IgD-negative memory B cell (primary cell): ENCODE measurements around the gene PDZD4. TPM values are rescaled to one million over a fixed set of nuclear protein-coding genes. Genes with fewer than 3 reads are reported as not detected.

Experiments
- H3K27ac Mint-ChIP-seq, 3 donors: one replicate each; pipeline ENCODE4 v1.8.0; 2020 to 2022; ENCODE audit warnings: mild to moderate bottlenecking in 3 of 3, mixed read lengths in 3 of 3, moderate library complexity in 1 of 3
- H3K27me3 Mint-ChIP-seq: one replicate; pipeline ENCODE4 v1.8.0; 2021; ENCODE audit warnings: mixed read lengths
- H3K36me3 Mint-ChIP-seq: one replicate; pipeline ENCODE4 v1.8.0; 2020; ENCODE audit warnings: mild to moderate bottlenecking, mixed read lengths
- H3K4me1 Mint-ChIP-seq, 3 donors: one replicate each; pipeline ENCODE4 v1.8.0; 2020 to 2022; ENCODE audit warnings: mixed read lengths in 3 of 3, mild to moderate bottlenecking in 1 of 3
- H3K4me3 Mint-ChIP-seq, 4 donors: one replicate each; pipeline ENCODE4 v1.8.0; 2020 to 2022; ENCODE audit warnings: mild to moderate bottlenecking in 4 of 4, mixed read lengths in 4 of 4, moderate library complexity in 3 of 4
- H3K9me3 Mint-ChIP-seq, 3 donors: one replicate each; pipeline ENCODE4 v1.8.0; 2020 to 2021; ENCODE audit warnings: mixed read lengths in 3 of 3, mild to moderate bottlenecking in 1 of 3
- polyA plus RNA-seq: library from polyadenylated mRNA; unstranded; fragments of 300-500 nt; fragmentation: Illumina TruSeq; gene quantifications from one replicate; pipeline ENCODE4 v1.2.3, GENCODE V29; 2021

Gene PDZD4
- polyA plus RNA-seq, 1 donor from 2014 or later, result 0.15 TPM

DNA sequence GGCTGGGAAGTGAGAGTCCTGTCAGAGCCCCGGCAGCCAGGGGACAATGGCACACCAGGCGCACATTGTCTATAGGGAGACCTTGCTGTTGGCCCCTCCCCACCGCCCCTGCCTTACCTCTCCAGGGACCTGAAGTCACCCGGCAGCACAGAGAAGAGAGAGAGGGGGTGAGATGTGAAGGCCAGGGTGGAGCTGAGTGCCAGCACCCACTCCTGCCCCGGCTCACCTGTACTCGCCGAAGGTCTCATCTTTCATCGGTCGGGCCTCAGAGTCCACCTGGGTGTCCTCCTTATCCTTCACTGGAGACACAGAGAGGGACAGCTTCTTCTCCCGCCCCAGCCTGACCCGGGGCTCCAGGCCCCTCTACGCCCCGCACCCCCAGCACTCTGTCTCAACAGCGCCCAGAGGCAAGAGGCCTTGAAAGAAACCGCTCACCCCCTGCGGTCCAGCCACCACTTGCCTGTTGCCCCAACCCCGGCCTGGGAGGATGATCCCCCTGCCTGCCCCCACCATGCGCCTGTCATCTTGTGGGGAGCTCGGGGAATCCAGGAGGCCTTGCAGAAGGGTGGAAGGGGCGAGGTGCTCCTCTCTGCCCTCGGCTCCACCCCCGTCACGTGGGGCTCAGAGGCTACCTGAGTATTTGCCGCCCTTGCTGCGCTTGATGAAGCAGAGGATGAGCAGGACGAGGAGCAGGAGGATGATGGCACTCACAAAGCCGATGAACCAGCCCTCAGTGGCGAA is 33.1 kb upstream of the PDZD4 start:
- Mint-ChIP-seq H3K4me1 (peaks cover 0 to 11% (median 0%) of the 10 kb centered on the region in 3 donors), H3K27me3 (peaks cover 5% of the 10 kb centered on the region), H3K4me3 (no peak overlapping the region), H3K36me3 (no peaks in the 10 kb centered on the region), H3K9me3 (no peaks in the 10 kb centered on the region), H3K27ac (no peak overlapping the region)

DNA sequence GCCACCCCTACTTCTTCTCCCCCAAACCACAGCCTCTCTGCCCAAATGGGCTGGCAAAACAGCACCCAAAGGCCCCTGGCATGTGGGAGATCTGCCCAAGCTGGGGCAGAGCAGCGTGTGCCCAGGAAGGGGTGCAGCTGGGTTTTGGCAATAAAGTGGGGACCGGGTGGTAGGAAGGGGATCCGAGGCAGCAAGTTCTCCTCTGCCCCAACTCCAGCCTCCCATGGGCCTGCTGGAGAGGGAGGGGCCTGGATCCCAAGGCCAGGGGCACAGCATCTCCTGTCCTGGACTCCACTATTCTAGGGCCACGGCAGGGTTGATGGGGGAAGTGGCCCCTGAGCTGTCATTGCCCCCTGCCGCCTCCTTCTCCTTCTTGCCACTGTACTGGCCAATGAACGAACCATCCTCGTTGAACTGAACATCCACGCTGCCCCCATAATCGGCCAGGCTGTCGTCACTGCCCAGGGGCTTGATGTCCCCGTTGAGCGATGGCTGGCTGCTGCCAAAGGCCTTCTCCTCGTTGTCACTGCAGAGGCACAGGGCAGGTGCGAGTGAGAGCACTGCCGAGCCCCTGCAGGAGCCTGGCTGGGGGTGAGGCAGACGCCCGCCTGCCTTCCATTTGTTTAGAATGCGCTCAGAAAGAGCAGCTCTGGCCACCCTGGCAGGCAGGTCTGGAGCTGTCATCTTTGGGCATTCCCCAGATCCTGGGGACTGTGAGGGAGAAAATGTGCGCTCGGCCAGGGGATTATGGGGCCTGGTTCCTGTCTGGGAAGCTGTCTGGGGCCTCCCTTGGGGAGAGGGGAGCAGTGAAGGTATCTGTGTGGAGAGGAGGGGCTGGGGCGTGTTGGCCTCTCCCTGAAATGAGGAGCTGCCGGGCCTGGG is 32.3 kb upstream of the PDZD4 start:
- no peaks in the 10 kb centered on the region for H3K36me3 Mint-ChIP-seq
- H3K4me1 Mint-ChIP-seq, result peaks cover 0 to 12% (median 0%) of the 10 kb centered on the region in 3 donors
- peaks cover 4% of the 10 kb centered on the region for H3K27me3 Mint-ChIP-seq
- H3K4me3 Mint-ChIP-seq, result no peak overlapping the region
- H3K27ac Mint-ChIP-seq, result no peak overlapping the region
- no peaks in the 10 kb centered on the region for H3K9me3 Mint-ChIP-seq

DNA sequence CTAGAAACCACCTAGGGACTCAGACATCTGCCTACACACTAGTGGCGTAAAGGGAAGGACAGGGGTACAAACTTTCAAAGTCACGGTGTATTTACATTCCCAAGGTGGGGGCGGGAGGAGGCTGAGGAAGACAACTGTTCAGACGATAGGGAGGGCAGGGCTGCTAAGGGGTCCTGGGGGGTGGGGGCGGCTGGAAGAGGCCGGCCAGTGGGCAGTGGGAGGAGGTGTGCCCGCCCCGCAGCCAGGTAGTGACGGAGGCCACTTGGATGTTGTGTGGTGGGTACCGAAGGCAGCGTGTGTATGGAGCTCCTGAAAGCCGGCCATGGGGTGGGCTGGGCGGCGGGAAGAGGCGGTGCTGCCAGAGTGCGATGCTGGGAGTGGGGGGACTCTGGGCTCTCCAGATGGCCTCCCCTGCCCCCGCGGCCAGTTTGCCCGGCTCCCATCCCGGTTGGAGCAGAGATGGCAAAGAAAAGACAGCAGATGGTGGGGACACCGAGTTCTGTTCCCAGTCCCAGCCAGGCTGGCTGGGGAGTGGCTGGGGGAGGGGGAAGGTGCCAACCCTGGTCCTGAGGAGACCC is 31.5 kb upstream of the PDZD4 start:
- H3K36me3 Mint-ChIP-seq, result no peaks in the 10 kb centered on the region
- H3K4me1 Mint-ChIP-seq, result peaks cover 0 to 13% (median 0%) of the 10 kb centered on the region in 3 donors
- no peak overlapping the region for H3K27ac Mint-ChIP-seq
- H3K27me3 Mint-ChIP-seq, result peaks cover 5% of the 10 kb centered on the region
- H3K9me3 Mint-ChIP-seq, result no peaks in the 10 kb centered on the region
- no peak overlapping the region for H3K4me3 Mint-ChIP-seq

DNA sequence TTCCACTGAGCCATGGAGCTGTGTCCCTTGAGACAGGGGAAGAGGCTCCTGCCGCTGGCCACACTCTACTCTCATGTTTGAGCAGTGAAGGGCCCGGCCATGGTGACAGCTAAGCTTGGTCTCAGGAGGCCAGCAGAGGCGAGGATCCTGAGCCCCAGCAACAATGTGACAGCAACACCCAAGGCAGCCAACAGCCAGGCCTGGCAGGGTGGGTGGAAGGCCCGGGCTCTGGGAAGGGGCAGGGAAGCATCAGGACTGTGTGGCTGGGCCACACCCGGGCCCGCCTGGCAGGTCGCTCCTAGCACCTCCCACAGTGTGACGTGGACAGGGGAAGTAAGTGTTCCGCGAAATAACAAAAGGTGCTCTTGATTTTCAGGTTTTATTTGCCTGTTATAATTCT is 30.8 kb upstream of the PDZD4 start:
- no peak overlapping the region for H3K27ac Mint-ChIP-seq
- H3K27me3 Mint-ChIP-seq, result peaks cover 7% of the 10 kb centered on the region
- no peaks in the 10 kb centered on the region for H3K36me3 Mint-ChIP-seq
- H3K9me3 Mint-ChIP-seq, result no peaks in the 10 kb centered on the region
- peaks cover 0 to 13% (median 0%) of the 10 kb centered on the region in 3 donors for H3K4me1 Mint-ChIP-seq
- H3K4me3 Mint-ChIP-seq, result no peak overlapping the region

DNA sequence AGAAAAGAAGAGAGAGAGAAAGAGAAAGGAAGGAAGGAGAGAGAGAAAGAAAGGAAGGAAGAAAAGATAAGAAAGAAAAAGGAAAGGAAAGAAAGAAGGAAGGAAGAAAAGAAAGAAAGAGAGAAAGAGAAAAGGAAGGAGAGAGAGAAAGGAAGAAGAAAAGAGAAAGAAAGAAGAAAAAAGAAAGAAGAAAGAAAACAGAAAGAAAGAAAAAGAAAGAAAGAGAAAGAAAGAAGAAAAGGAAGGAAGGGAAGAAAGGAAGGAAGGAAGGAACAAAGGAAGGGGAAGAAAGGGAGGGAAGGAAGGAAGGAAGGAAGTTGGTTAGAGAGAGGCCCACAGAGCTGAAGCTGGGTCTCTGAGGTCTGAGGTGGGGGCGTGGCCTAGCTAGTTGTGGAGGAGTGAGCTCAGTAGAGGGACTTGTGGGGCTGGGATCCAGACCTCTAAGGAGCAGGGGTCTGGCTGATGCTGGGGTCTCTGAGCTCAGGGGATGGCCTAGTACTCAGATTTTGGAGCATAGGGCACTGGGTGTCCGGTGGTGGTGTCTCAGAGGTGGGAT is 27.1 kb upstream of the PDZD4 start:
- Mint-ChIP-seq H3K27me3 (peaks cover 25% of the 10 kb centered on the region), H3K9me3 (no peaks in the 10 kb centered on the region), H3K4me1 (peaks cover 0 to 13% (median 0%) of the 10 kb centered on the region in 3 donors), H3K27ac (no peak overlapping the region), H3K36me3 (no peaks in the 10 kb centered on the region), H3K4me3 (no peak overlapping the region)

DNA sequence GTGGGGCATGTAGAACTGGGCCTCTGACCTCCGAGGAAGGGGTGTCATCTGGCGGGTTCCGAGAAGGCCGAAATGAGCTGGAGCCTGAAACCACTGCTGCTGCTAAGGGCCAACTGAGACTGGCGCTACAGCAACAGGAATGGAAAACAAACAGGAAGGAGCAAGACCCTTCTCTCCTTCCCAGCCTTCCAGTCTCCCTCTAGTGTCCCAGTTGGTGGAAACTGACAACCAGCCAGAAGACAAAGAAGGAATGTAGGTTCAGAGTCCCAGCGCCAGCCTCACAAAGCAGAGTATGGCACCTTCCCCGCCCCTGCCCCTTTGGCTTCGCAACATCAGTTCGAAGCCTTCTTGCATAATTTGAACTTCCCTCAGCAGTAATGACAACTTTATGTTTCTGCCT is 24.4 kb upstream of the PDZD4 start:
- H3K9me3 Mint-ChIP-seq, result no peaks in the 10 kb centered on the region
- H3K27ac Mint-ChIP-seq, result no peak overlapping the region

DNA sequence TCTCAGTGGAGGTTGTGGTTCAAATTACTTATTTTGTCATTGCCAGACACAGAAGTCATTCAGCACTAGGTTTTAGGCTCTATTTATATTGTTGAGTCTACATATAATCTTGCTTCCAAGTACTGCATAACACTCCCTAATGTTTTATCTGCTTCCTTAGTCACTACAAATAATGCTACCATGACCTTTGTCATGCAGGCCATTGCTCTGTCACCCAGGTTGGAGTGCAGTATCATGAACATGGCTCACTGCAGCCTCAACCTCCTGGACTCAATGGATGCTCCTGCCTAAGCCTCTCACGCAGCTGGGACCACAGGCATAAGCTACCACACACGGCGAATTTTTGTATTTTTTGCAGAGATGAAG is 23.5 kb upstream of the PDZD4 start:
- Mint-ChIP-seq H3K27ac (no peak overlapping the region), H3K36me3 (no peaks in the 10 kb centered on the region), H3K9me3 (no peaks in the 10 kb centered on the region), H3K4me1 (peaks cover 0 to 2% (median 0%) of the 10 kb centered on the region in 3 donors), H3K27me3 (peaks cover 40% of the 10 kb centered on the region), H3K4me3 (no peak overlapping the region)

More for the DNA sequence above, 24.4 kb upstream of the PDZD4 start:
- Mint-ChIP-seq H3K4me1 (peaks cover 0 to 4% (median 0%) of the 10 kb centered on the region in 3 donors), H3K36me3 (no peaks in the 10 kb centered on the region), H3K27me3 (peaks cover 36% of the 10 kb centered on the region), H3K4me3 (no peak overlapping the region)

DNA sequence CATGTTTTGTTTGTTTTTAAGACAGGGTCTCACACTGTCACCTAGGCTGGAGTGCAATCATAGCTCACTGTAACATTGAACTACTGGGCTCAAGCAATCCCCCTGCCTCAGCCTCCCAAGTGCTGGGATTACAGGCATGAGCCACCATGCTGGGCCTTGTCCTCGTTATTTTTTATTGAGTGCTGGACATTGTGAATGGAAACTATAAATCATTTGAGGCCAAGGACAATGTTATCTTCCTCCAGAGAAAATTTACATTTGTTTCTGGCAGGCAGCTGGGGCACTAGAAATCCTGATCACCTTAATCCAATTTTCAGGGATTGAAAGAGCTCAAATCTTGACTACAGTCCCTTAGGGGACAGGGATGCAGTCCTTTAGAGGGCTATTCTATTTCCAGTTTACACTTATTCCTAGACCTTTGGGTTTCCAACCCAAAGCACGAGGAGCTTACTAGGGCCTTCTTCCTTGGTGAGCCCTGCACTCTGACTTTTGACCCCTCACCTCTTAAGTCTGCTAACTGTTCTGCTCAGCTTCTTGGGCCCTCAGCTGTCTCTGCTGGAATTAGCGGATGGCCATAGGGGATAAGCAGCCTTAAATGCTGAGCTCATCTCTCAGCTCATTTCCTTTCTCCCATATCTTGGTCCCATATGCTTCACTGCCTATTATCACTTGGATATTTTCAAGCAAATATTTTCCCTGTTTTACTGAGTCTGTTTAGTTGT is 23.0 kb upstream of the PDZD4 start:
- Mint-ChIP-seq H3K4me3 (no peak overlapping the region), H3K36me3 (no peaks in the 10 kb centered on the region), H3K27ac (no peak overlapping the region), H3K27me3 (peaks cover 45% of the 10 kb centered on the region), H3K9me3 (no peaks in the 10 kb centered on the region), H3K4me1 (peaks cover 0 to 2% (median 0%) of the 10 kb centered on the region in 3 donors)

DNA sequence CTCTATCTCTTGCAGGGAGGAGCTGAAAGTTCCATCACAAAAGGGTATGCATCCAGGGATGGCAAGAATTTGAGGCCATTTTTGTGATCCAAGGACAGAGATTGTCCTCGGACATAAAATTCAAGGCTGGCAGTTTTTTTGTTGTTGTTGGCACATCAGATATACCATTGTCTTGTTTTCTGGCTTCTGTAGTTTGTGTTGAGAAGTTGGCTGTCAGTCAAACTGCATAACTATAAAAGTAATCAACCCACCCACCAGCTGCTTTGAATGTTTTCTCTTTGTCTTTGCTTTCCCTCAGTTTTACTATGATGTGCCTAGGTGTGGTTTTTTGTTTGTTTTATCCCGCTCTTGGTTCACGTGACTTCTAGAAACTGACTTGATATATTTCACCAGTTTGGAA is 21.6 kb upstream of the PDZD4 start:
- H3K4me3 Mint-ChIP-seq, result no peak overlapping the region
- peaks cover 44% of the 10 kb centered on the region for H3K27me3 Mint-ChIP-seq

DNA sequence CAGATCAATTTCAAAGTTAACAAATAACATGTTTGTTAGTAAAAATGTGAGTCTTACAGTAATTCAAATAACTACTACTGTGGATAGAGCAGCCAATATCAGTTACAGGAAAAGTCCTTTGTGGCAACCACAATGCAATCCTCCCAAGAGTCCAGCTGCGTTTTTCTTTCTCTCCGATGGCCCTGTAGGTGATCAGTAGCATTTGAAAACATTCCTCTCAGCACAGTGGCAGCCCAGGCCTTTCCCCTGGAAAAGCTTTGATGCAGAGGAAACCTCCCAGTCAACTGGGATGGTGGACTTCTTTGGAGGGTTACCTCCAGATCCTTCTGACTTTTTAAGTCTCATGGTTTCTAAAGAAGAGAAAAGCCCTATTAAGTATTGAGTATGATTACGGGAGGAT is 18.0 kb upstream of the PDZD4 start:
- H3K4me1 Mint-ChIP-seq, result peaks cover 2 to 16% (median 6%) of the 10 kb centered on the region in 3 donors
- no peaks in the 10 kb centered on the region for H3K9me3 Mint-ChIP-seq
- H3K4me3 Mint-ChIP-seq, result no peak overlapping the region
- peaks cover 32% of the 10 kb centered on the region for H3K27me3 Mint-ChIP-seq
- no peak overlapping the region for H3K27ac Mint-ChIP-seq
- no peaks in the 10 kb centered on the region for H3K36me3 Mint-ChIP-seq

More for the DNA sequence above, 21.6 kb upstream of the PDZD4 start:
- Mint-ChIP-seq H3K4me1 (no peaks in the 10 kb centered on the region), H3K27ac (peak overlapping the region in 1 of 3 donors; percentile 37), H3K36me3 (no peaks in the 10 kb centered on the region), H3K9me3 (no peaks in the 10 kb centered on the region)

DNA sequence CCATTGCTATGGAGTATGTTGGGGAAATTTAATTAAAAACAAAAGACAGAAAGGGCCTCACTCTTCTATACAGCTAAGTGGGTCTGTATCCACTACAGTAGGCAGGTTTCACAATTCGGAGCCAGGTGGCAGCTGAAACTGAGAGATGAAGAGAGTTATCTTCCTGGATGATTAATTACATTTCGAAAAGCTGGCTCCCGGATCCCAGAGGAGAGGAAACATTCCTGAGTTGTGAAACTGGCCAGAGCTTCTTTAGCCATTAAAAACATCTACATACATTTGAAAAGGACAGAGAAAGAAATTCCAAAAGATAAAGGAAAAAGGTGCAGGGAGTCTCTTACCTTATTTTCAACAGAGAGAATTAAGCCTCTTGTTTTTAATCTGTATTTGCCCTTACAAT is 15.5 kb upstream of the PDZD4 start:
- Mint-ChIP-seq H3K27ac (no peak overlapping the region), H3K36me3 (no peaks in the 10 kb centered on the region), H3K9me3 (no peaks in the 10 kb centered on the region), H3K4me1 (peaks cover 2 to 16% (median 6%) of the 10 kb centered on the region in 3 donors), H3K4me3 (no peak overlapping the region), H3K27me3 (peaks cover 29% of the 10 kb centered on the region)

DNA sequence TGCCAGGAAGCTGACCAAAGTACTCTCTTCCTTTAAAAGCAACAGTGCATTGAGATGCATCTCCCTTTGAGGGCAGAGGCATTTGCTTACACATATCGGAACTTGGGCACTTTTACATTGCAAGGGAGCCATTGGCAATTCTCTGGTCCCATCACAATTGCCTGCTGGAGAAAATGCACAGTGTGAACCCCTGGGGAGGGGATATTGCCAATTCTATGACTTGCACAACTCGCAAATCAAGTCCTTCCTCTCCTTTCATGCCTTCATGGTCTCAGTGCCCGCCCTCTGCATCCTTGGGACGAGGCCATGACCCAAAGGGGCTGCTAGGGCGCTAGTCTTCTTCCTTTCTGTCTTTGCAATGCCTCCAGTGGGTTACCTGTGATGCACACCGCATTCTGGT is 14.9 kb upstream of the PDZD4 start:
- Mint-ChIP-seq H3K27ac (no peak overlapping the region), H3K9me3 (no peaks in the 10 kb centered on the region), H3K4me3 (no peak overlapping the region), H3K36me3 (no peaks in the 10 kb centered on the region), H3K4me1 (peaks cover 2 to 16% (median 6%) of the 10 kb centered on the region in 3 donors), H3K27me3 (peaks cover 29% of the 10 kb centered on the region)

DNA sequence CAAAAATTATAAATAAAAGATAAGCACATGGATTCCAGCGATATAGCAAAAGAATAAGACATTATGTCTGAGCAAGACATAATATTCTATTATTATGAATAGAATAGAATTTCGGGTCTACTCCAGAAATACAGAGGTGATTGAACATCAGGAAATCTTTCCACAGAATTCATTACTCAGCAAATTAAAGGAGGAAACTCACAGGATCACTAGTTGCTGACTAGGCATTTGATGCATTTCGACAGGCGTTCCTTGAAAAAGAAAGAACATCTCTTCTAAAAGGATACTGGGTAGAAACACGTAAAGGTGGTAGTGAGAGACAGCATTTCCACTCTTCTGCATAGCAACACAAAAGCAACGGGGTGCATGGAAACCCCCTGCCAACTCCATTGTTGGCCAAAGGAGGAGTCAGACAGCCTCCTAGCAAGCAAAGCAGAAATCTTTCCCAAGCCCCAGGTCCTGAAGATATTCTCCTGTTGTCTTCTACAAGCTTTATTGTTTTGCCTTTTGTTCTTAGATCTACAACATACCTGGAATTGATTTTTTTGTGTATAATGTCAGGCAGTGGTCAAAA is 14.3 kb upstream of the PDZD4 start:
- Mint-ChIP-seq H3K9me3 (no peaks in the 10 kb centered on the region), H3K4me3 (no peak overlapping the region), H3K27ac (no peak overlapping the region), H3K4me1 (peaks cover 2 to 16% (median 6%) of the 10 kb centered on the region in 3 donors), H3K27me3 (peaks cover 32% of the 10 kb centered on the region), H3K36me3 (no peaks in the 10 kb centered on the region)

DNA sequence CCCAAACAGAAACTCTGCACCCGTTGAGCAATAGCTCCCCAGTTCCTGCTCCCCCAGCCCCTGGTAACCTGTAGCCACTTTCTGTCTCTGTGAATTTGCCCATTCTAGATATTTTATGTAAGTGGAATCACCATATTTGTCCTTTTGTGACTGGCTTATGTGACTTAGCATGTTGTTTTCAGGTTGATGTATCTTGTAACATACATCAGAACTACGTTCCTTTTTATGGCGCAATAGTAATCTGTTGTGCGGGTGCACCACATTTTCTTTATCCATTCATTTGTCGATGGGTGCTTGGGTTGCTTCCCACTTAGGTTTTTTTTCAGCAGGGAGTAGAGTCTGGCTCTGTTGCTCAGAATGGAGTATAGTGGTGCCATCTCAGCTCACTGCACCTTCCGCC is 6.6 kb upstream of the PDZD4 start:
- no peaks in the 10 kb centered on the region for H3K9me3 Mint-ChIP-seq
- no peak overlapping the region for H3K4me3 Mint-ChIP-seq
- no peak overlapping the region for H3K27ac Mint-ChIP-seq
- peaks cover 19% of the 10 kb centered on the region for H3K27me3 Mint-ChIP-seq
- H3K4me1 Mint-ChIP-seq, result peaks cover 0 to 6% (median 0%) of the 10 kb centered on the region in 3 donors
- peaks cover 2% of the 10 kb centered on the region for H3K36me3 Mint-ChIP-seq
